ENCODE data around the gene ELOVL3.
"Not testable (repeated sequence)": the region's sequence is repeated elsewhere in the genome, so short reads cannot be mapped to it uniquely, and the experiment has no call there.

ELOVL3 gene

DNA sequence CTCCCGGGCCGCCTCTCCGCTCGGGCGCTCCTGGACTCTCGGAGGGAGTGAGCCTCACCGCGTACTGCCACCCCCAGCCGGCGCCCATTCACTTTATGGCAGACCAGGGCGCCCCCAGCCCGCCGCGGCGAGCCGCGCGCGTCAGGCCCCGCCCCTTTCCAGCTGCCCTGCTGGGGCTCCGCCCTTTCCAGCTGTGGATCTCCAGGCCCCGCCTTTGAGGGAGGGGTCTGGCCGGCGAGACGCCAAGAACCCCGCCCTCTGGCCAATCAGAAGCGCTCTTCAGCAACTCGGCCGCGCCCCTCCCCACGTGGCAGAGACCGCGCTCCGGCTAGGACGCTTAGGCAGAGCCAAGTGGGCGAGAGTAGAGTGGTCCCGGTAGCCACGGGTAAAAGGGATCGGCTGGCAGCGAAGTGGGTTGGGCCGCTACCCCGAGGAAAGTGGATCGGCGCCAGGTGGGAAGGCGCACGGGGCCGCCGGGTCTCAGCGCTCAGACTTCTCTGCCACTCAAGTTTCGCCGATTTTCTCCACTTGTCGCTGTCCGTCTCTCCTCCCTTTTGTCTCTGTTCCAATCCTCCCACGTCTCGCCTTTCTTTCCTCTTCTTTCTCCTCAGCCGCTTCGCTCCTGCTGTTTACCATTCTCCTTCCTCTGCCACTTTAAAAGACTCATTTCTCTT is 15.5 kb downstream of the ELOVL3 start, which contains the start of gene PITX3:
Gene PITX3, minus strand, starts transcription at position 69 of the 674 bp plus-strand sequence. CDS start 9,432 bp downstream, outside the sequence.
- Histone ChIP-seq H3K27ac (ENCODE audit: low read length) (no peak within 1 kb of the TSS), H3K9me3 (ENCODE audit: insufficient read depth, low read depth, low read length) (no peaks in the 10 kb centered on the region), H3K4me3 (ENCODE audit: low read length) (peak within 1 kb of the TSS; percentile 75), H3K4me1 (ENCODE audit: insufficient read depth, low read length) (peaks cover 4% of the 10 kb centered on the region; the same call in 1 of the 2 replicates), H3K36me3 (ENCODE audit: insufficient read depth, low read depth, low read length) (no peaks in the 10 kb centered on the region), H3K9ac (ENCODE audit: low read depth, low read length) (peak within 1 kb of the TSS; percentile 50; the same call in 1 of the 2 replicates), H3K27me3 (ENCODE audit: insufficient read depth, low read length) (peaks cover 70% of the 10 kb centered on the region)

DNA sequence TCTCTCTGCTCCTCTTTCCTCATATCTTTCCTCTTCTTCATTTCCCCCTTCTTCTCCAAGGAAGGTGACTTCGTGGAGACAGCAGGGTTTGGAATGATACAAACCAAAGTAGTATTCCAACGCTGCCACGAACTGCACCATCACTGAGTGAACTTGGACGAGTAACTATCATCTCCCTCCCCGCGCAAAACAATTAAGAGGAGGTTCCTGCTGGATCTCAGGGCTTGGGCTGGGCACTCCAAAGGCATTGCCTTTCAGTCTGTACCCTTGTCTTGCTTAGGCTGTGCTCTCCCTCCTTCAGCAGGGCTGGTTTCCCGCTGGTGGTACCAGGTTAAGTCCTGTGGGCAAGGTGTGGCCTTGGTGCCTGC is 16.0 kb downstream of the ELOVL3 start:
- Histone ChIP-seq H3K36me3 (ENCODE audit: insufficient read depth, low read depth, low read length) (no peaks in the 10 kb centered on the region), H3K27me3 (ENCODE audit: insufficient read depth, low read length) (peaks cover 65% of the 10 kb centered on the region), H3K4me1 (ENCODE audit: insufficient read depth, low read length) (peaks cover 6% of the 10 kb centered on the region; the same call in 1 of the 2 replicates), H3K27ac (ENCODE audit: low read length) (no peak overlapping the region), H3K4me3 (ENCODE audit: low read length) (peak overlapping the region; percentile 75), H3K9me3 (ENCODE audit: insufficient read depth, low read depth, low read length) (no peaks in the 10 kb centered on the region), H3K9ac (ENCODE audit: low read depth, low read length) (peak overlapping the region; percentile 50; the same call in 1 of the 2 replicates)

DNA sequence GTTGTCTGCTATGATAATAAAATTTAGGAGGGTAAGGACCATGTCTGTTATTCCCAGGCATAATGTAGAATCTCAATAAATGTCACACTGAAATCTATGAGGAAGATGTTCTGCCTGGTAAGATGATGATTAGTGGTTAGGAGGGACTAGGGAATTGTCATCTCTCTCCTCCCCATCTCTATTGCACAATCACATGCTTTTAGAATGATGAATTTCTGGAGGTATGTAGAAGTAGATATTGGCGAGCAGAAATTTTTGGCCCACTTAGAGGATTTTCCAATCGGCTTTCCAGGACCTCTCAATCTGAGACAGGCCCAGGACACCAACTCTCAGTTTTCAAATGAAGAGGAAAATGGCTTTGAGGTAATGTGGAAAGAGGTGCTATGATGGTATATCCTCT is 17.2 kb downstream of the ELOVL3 start:
- peaks cover 6% of the 10 kb centered on the region; the same call in 1 of the 2 replicates for H3K4me1 ChIP-seq (ENCODE audit: insufficient read depth, low read length)
- no peaks in the 10 kb centered on the region for H3K9me3 ChIP-seq (ENCODE audit: insufficient read depth, low read depth, low read length)
- no peaks in the 10 kb centered on the region for H3K36me3 ChIP-seq (ENCODE audit: insufficient read depth, low read depth, low read length)
- no peak overlapping the region for H3K4me3 ChIP-seq (ENCODE audit: low read length)
- H3K9ac ChIP-seq (ENCODE audit: low read depth, low read length): no peak overlapping the region
- H3K27me3 ChIP-seq (ENCODE audit: insufficient read depth, low read length): peaks cover 53% of the 10 kb centered on the region
- H3K27ac ChIP-seq (ENCODE audit: low read length): no peak overlapping the region

DNA sequence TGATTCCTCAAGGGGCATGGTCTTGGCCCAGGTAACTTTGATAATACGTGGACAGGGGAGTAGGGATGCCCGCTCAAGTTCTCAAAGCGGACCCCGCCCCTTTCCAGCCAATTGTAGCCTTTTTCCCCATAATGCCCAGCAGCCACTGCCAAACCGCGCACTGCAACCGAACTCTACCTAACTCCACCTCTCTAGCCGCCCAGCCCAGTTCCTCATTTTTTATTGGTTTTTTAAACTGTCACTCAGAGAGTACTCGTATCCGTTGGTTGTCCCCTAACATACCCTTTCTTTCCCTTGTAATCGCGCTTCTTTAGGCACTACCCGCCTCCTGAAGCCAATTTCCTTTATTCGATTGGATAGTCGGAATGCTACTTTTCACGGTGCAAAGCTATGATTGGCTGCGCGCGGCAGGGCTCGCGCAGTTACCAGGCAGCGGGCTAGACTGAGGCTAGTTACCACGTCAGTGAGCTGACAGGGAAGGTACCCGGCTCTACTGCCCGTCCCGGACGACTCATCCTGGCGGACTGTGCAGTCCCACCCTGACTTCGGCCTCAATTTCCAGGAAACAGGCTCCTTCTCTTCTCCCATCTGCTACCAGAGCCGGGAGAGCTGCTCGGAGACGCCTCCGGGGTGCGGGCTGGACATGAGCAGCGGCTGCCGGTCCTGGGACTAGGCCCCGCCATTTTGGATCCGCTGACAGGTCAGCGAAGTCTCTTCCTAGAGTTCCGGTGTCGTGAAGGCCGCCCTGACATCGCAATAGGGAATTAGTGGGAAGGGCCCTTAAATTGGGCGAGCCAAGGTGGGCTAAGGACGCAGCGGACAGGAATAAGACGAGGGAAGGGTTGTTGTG is 19.2 kb downstream of the ELOVL3 start, which contains the start of gene GBF1:
Gene GBF1, plus strand, starts transcription at position 451 of the 850 bp plus-strand sequence. CDS start 13,407 bp downstream, outside the sequence.
- peaks cover 6% of the 10 kb centered on the region; the same call in 1 of the 2 replicates for H3K4me1 ChIP-seq (ENCODE audit: insufficient read depth, low read length)
- peak within 1 kb of the TSS; percentile 73; the same call in 1 of the 2 replicates for H3K9ac ChIP-seq (ENCODE audit: low read depth, low read length)
- H3K9me3 ChIP-seq (ENCODE audit: insufficient read depth, low read depth, low read length): no peaks in the 10 kb centered on the region
- H3K4me3 ChIP-seq (ENCODE audit: low read length): peak within 1 kb of the TSS; percentile 91
- H3K36me3 ChIP-seq (ENCODE audit: insufficient read depth, low read depth, low read length): no peaks in the 10 kb centered on the region
- no peak within 1 kb of the TSS for H3K27ac ChIP-seq (ENCODE audit: low read length)
- peaks cover 33% of the 10 kb centered on the region for H3K27me3 ChIP-seq (ENCODE audit: insufficient read depth, low read length)

DNA sequence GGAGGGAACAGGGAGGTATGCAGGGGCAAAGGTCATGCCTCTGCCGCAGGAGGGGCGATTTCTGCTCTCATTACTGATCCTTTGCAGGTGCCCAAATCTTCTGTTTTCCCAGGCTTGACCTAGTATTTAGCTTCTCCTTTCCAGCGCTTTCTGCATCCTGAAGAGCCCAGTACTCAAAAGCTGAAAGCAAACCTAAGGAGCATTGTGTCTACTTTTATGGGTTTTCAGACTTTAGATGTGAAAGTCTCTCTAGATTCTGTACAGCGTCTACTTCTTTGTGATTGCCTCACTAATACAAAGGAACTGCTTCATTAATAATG is 19.8 kb downstream of the ELOVL3 start:
- peaks cover 27% of the 10 kb centered on the region for H3K27me3 ChIP-seq (ENCODE audit: insufficient read depth, low read length)
- peak overlapping the region; percentile 73; the same call in 1 of the 2 replicates for H3K9ac ChIP-seq (ENCODE audit: low read depth, low read length)
- H3K36me3 ChIP-seq (ENCODE audit: insufficient read depth, low read depth, low read length): no peaks in the 10 kb centered on the region
- H3K9me3 ChIP-seq (ENCODE audit: insufficient read depth, low read depth, low read length): no peaks in the 10 kb centered on the region
- peaks cover 6% of the 10 kb centered on the region; the same call in 1 of the 2 replicates for H3K4me1 ChIP-seq (ENCODE audit: insufficient read depth, low read length)
- H3K27ac ChIP-seq (ENCODE audit: low read length): no peak overlapping the region
- H3K4me3 ChIP-seq (ENCODE audit: low read length): peak overlapping the region; percentile 91

DNA sequence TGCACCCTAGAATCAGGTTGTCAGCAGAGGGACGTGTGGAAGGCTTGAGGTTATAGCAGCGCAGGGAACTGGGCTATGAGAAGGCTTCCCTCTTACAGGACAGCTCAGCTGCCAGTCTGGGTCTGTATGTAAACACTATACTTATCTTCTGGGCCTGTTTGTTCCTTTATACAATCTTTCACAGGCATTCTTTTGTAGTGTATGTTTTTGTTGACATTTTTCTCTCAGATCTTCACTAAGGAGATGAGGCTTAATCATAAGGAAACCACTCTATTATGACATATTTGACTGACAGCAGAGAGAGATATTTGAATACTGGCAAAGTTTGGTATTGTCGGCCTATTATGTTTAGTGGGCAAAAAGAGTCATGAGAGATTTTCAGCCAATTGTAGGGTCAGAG is 20.2 kb downstream of the ELOVL3 start:
- Histone ChIP-seq H3K27me3 (ENCODE audit: insufficient read depth, low read length) (peaks cover 23% of the 10 kb centered on the region), H3K9me3 (ENCODE audit: insufficient read depth, low read depth, low read length) (no peaks in the 10 kb centered on the region), H3K9ac (ENCODE audit: low read depth, low read length) (peak overlapping the region; percentile 73; the same call in 1 of the 2 replicates), H3K4me3 (ENCODE audit: low read length) (peak overlapping the region; percentile 91), H3K27ac (ENCODE audit: low read length) (no peak overlapping the region), H3K4me1 (ENCODE audit: insufficient read depth, low read length) (peaks cover 6% of the 10 kb centered on the region; the same call in 1 of the 2 replicates), H3K36me3 (ENCODE audit: insufficient read depth, low read depth, low read length) (no peaks in the 10 kb centered on the region)

DNA sequence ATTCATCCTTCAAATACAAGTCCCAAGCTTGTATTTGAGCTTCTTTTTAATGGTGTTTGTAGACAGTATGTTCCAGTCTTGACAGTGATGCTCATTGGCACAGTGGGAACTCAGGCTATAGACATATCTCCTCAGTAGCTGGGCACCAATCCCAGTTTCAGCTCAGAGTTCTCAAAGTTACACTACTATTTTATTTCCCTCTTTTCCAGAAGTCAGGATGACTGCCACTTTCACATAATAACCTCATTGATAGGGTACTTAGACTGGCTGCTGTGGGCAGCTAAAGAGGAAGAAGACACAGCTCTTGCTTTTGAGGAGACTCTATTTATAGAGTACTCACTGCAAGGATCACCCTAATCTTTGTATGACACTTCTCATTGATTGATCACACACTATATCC is 21.6 kb downstream of the ELOVL3 start:
- peaks cover 9% of the 10 kb centered on the region for H3K27me3 ChIP-seq (ENCODE audit: insufficient read depth, low read length)
- H3K4me1 ChIP-seq (ENCODE audit: insufficient read depth, low read length): peaks cover 4% of the 10 kb centered on the region; the same call in 1 of the 2 replicates
- H3K4me3 ChIP-seq (ENCODE audit: low read length): no peak overlapping the region
- H3K27ac ChIP-seq (ENCODE audit: low read length): no peak overlapping the region
- no peak overlapping the region for H3K9ac ChIP-seq (ENCODE audit: low read depth, low read length)
- no peaks in the 10 kb centered on the region for H3K9me3 ChIP-seq (ENCODE audit: insufficient read depth, low read depth, low read length)
- no peaks in the 10 kb centered on the region for H3K36me3 ChIP-seq (ENCODE audit: insufficient read depth, low read depth, low read length)

DNA sequence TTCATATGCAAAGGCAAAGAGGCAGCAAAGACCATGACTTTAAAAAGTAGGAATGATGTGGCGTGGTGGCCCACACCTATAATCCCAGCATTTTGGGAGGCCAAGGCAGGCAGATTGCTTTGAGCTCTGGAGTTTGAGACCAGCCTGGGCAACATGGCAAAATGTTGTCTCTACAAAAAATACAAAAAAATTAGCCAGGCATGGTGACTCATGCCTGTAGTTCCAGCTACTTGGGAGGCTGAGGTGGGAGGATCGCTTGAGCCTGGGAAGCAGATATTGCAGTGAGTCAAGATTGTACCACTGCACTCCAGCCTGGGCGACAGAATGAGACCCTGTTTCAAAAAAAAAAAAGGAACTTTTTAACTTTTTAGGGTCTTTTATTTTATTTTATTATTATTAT is 26.4 kb downstream of the ELOVL3 start:
- not testable (repeated sequence) for H3K4me3 ChIP-seq (ENCODE audit: low read length); H3K9ac ChIP-seq (ENCODE audit: low read depth, low read length); H3K27ac ChIP-seq (ENCODE audit: low read length); H3K4me1 ChIP-seq (ENCODE audit: insufficient read depth, low read length); H3K27me3 ChIP-seq (ENCODE audit: insufficient read depth, low read length); H3K9me3 ChIP-seq (ENCODE audit: insufficient read depth, low read depth, low read length); H3K36me3 ChIP-seq (ENCODE audit: insufficient read depth, low read depth, low read length)

DNA sequence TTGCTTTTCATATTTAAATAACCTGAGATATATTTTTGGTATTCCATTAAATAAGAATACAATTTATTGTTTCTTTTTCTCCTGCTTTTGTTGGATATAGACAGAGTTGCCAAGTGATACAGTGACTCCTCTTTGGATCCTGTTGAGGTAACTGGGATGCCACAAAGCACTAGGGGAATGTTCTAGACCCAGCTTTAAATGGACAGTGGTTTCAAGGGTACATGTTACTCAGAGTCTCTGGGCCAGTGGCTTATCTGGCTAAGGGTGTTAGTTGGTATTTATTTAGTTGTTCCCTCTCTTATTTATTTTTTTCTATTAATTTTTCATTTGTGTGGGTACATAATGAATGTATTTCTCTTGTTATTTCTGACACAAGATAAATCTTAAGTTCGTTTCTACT is 28.3 kb downstream of the ELOVL3 start:
- Histone ChIP-seq H3K9ac (ENCODE audit: low read depth, low read length) (no peak overlapping the region), H3K9me3 (ENCODE audit: insufficient read depth, low read depth, low read length) (no peaks in the 10 kb centered on the region), H3K27me3 (ENCODE audit: insufficient read depth, low read length) (no peaks in the 10 kb centered on the region), H3K27ac (ENCODE audit: low read length) (no peak overlapping the region), H3K4me1 (ENCODE audit: insufficient read depth, low read length) (no peaks in the 10 kb centered on the region), H3K36me3 (ENCODE audit: insufficient read depth, low read depth, low read length) (peaks cover 2% of the 10 kb centered on the region), H3K4me3 (ENCODE audit: low read length) (no peak overlapping the region)

DNA sequence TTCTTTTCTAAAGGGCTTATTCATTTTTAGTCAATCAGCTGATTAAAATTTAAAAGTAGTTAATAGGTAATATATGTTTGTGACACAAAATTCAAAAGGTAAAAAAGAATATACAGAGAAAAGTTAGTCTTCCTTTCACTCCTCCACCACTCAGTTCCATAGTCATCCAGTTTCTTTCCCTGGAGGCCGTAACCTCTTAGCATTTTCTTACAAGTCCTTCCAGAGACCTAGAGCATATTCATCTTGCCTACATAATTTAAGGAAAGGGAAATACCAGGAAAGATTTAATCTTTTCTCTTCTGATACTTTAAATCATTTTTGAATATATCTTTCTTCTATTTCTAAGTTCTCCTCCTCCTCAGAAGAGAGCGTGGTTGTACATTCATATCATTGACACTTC is 29.3 kb downstream of the ELOVL3 start:
- no peak overlapping the region for H3K4me3 ChIP-seq (ENCODE audit: low read length)
- H3K9me3 ChIP-seq (ENCODE audit: insufficient read depth, low read depth, low read length): no peaks in the 10 kb centered on the region
- no peak overlapping the region for H3K9ac ChIP-seq (ENCODE audit: low read depth, low read length)
- H3K27me3 ChIP-seq (ENCODE audit: insufficient read depth, low read length): no peaks in the 10 kb centered on the region
- no peaks in the 10 kb centered on the region for H3K4me1 ChIP-seq (ENCODE audit: insufficient read depth, low read length)
- peaks cover 8% of the 10 kb centered on the region for H3K36me3 ChIP-seq (ENCODE audit: insufficient read depth, low read depth, low read length)
- H3K27ac ChIP-seq (ENCODE audit: low read length): no peak overlapping the region

DNA sequence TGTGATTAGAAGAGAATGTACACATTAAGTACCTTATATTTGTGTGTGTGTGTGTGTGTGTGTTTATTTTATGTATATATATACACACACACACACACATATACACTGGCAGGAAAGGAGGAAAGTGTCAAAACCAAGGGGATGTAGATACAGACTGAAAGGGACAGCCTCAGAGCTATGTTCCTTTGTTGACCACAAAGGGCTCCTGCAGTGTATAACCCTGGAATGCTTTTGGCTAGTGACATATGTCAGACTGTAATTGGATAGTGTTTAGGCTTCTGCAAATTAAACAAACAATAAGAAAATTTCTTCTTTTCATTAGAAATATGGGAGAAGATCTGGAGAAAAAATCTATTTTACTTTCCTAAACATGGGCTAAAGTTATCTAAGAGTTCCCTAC is 35.1 kb downstream of the ELOVL3 start:
- no peak overlapping the region for H3K4me3 ChIP-seq (ENCODE audit: low read length)
- H3K9me3 ChIP-seq (ENCODE audit: insufficient read depth, low read depth, low read length): no peaks in the 10 kb centered on the region
- H3K36me3 ChIP-seq (ENCODE audit: insufficient read depth, low read depth, low read length): peaks cover 24% of the 10 kb centered on the region
- H3K9ac ChIP-seq (ENCODE audit: low read depth, low read length): no peak overlapping the region
- H3K4me1 ChIP-seq (ENCODE audit: insufficient read depth, low read length): no peaks in the 10 kb centered on the region
- no peak overlapping the region for H3K27ac ChIP-seq (ENCODE audit: low read length)
- H3K27me3 ChIP-seq (ENCODE audit: insufficient read depth, low read length): no peaks in the 10 kb centered on the region

Data from iPS-20b (cell line).